Measurements from ENCODE around the gene TMC6.

Gene TMC6

DNA sequence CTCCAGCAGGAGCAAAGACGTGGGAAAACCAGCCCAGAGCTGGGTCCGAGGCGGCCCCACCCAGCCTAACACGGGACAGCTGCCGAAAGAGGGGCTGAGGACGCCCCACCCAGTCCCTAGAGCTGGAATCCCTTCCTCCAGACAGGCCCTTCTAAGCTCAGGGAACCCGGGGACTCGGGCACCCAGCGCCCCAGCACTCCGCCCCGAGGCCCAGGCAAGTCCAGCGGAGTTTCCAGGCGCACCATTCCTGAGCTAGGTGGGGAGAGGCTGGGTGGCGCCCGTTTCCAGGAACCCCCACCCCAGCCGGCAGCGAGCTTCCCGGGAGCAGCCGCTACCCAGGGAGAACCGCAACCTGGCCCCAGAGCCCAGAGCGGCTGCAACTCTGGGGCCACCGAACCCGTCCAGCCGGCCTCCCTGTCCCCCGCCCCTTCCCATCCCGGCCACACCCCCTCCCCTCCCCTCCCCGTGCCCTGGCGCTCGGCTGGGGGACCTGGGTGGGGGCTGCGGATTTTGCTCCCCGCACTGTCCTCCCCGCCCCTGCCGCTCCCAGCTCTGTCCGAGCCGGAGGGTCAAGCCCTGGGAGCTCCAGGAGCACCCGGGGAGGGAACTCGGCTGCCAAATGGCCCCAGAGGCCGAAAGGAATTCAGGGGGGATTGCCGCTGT lies 536 bp downstream of the TMC6 start:
- no peak for ATAC-seq (replicated peaks; ENCODE audit: extremely low read depth, poor library complexity, severe bottlenecking)
- Mint-ChIP-seq H3K4me3 (peak overlapping the region; percentile 100), H3K27ac (ENCODE audit: low read depth) (peak overlapping the region; percentile 76), H3K36me3 (ENCODE audit: insufficient read depth) (peaks cover 76% of the 10 kb centered on the region), H3K27me3 (no peaks in the 10 kb centered on the region), H3K4me1 (peaks cover 55% of the 10 kb centered on the region), H3K9me3 (no peaks in the 10 kb centered on the region)
- no peak for DNase-seq (ENCODE audit: low spot score in 2 of 2)

DNA sequence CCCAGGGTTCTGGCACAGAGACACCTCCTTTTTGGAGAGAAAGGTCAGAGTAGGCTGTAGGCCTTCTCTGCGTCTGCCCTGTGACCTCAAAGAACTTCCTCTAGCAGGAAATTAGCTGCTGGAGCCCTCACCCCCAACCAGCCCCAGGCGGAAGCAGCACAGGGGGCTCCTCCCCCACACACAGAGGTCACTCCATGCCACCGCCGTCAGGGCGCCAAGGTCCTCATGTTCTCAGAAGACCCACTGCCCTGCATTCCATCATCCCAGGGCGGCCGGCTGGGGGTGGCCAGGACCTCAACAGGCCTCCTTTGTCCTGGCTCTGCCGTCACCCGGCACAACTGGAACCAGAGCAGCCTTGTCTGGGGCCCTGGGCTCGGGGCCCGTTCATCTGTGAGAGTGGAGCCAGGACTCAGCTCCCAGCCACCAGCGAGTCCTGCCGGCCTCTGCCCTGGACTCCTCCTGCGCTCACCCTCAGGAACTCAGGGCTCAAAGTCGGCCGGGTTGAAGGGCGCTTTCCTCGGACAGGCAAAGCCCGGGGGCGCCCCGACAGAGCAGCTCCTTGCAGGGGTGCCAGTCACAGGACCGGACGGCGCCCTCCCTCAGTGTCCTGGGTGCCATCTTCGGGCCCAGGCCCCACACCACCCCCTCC lies 1.2 kb downstream of the TMC6 start:
- Mint-ChIP-seq H3K27me3 (no peaks in the 10 kb centered on the region), H3K4me1 (peaks cover 55% of the 10 kb centered on the region), H3K4me3 (peak overlapping the region; percentile 100), H3K36me3 (ENCODE audit: insufficient read depth) (peaks cover 76% of the 10 kb centered on the region), H3K27ac (ENCODE audit: low read depth) (peak overlapping the region; percentile 76), H3K9me3 (no peaks in the 10 kb centered on the region)
- ATAC-seq (replicated peaks; ENCODE audit: extremely low read depth, poor library complexity, severe bottlenecking): peak; percentile 24
- peak in 1 of 2 donors; percentile 46 for DNase-seq (ENCODE audit: low spot score in 2 of 2)

DNA sequence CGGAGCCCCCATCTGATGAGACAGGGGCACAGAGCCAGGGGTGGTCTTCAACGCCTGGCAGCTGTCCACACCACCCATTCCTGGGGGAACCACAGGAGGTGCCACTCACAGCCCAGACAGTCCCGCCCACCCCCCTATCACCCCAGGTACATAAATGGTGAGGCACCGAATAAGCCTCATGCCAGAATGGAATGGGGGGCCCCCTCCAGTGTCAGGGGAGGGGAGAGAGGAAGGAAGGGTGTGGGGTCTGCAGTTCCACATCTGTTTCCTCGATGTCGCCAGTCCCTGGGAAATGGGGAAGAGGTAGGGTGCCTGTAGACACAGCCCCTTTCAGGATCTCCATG lies 1.7 kb downstream of the TMC6 start:
- Mint-ChIP-seq H3K27ac (ENCODE audit: low read depth) (peak overlapping the region; percentile 76), H3K4me3 (peak overlapping the region; percentile 100), H3K9me3 (no peaks in the 10 kb centered on the region), H3K4me1 (peaks cover 58% of the 10 kb centered on the region), H3K27me3 (no peaks in the 10 kb centered on the region), H3K36me3 (ENCODE audit: insufficient read depth) (peaks cover 77% of the 10 kb centered on the region)
- DNase-seq (ENCODE audit: low spot score in 2 of 2) (no peak), ATAC-seq (replicated peaks; ENCODE audit: extremely low read depth, poor library complexity, severe bottlenecking) (no peak)

DNA sequence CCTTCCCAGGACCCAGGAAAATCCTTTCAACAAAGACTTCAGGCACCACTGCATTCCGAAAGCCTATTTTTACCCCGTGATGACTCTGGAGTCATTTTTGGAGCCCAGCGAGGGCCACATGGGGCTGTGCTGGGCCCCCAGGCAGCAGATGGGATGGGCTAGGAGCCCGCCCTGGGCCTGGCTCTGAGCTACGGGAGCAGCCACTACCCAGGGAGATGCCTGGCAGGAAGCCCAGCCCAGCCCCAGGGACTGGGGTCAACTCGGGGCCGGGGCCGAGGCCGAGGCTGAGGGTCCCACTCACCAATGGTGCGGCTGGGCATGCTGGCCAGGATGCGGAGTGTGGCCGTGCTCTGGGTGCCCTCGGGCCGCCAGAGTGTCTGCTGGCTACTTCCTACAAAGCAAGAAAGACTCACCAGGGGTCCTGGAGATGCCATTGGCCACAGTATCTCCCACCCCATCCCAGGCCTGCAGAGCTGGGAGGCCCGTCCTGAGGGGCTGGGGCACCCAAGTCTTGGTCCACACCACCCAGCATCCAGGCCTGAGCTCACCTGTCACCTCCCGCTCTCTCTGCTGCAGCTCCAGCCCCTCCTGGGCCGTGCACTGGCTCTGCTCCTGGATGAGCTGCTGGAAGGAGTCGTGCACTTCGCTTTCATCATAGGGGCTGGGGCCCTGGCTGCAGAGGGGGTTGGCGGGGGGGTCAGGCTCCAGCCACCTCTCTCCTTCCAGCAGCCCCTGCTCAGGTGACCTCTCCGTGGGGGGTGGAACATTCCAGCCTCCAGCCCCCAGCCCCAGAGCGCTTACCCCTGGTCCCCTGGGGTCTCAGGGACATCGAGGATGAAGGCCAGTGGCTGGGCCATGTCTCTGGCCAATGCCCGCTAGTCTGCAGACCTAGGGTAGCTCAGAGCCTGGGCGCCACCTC lies 2.3 kb downstream of the TMC6 start:
- peaks cover 80% of the 10 kb centered on the region for H3K36me3 Mint-ChIP-seq (ENCODE audit: insufficient read depth)
- no peak for ATAC-seq (replicated peaks; ENCODE audit: extremely low read depth, poor library complexity, severe bottlenecking)
- H3K27ac Mint-ChIP-seq (ENCODE audit: low read depth): peak overlapping the region; percentile 76
- peak overlapping the region; percentile 100 for H3K4me3 Mint-ChIP-seq
- H3K27me3 Mint-ChIP-seq: no peaks in the 10 kb centered on the region
- DNase-seq (ENCODE audit: low spot score in 2 of 2): no peak
- H3K4me1 Mint-ChIP-seq: peaks cover 64% of the 10 kb centered on the region
- H3K9me3 Mint-ChIP-seq: no peaks in the 10 kb centered on the region

DNA sequence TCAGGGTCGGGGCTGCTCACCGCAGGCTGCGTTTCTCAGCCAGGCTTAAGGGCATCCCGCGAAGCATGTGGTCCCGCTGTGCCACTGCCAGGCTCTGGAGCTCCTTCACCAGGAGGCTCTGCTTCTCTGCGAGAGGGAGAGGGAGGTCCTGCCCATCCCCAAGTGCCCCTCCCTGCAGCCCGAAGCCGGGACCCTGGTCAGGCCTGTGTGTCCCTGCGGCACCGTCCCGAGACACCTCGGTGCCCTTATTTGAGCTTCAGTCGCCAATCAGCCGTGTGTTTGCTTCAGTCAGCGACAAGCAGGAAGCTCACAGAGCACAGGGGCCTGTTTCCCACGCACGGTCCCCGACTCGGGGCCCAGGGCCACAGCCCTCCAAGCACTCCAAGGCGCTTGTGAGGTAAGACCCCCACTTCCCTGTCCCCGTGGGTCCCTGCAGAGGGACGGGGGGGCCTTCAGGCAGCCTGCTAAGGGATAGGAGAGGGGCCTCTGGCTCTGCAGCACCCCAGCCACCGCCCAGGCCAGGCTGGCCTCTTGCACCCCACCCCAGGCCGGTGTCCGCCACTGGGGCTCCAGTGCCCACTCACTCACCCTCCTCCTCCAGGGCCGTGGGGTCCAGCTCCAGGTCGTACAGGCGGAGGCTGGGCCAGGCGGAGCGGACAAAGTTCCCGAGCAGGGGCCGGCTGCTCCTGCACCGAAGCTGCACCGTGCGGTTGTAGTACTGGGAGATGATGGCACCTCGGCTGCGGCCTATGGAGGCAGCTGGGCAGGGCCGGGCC lies 3.2 kb downstream of the TMC6 start:
- ATAC-seq (replicated peaks; ENCODE audit: extremely low read depth, poor library complexity, severe bottlenecking): no peak
- H3K4me1 Mint-ChIP-seq: peaks cover 67% of the 10 kb centered on the region
- no peaks in the 10 kb centered on the region for H3K9me3 Mint-ChIP-seq
- DNase-seq (ENCODE audit: low spot score in 2 of 2): no peak
- H3K27me3 Mint-ChIP-seq: no peaks in the 10 kb centered on the region
- peaks cover 80% of the 10 kb centered on the region for H3K36me3 Mint-ChIP-seq (ENCODE audit: insufficient read depth)
- H3K4me3 Mint-ChIP-seq: peak overlapping the region; percentile 100
- peak overlapping the region; percentile 84 for H3K27ac Mint-ChIP-seq (ENCODE audit: low read depth)

DNA sequence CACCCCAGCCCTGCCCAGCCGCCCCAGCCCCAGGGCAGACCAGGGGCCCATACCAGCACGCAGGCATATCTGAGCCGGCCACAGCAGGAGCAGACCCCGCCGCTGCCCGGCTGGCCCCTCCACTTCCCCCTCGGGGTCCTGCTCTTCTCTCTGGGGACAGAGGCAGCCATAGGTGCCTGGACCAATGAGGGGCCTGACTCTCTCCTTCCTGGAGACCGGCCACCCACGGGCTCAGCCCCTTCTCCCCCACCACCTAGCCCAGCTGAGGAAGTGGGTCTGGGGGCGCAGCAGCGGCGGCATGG lies 3.8 kb downstream of the TMC6 start:
- Mint-ChIP-seq H3K27me3 (no peaks in the 10 kb centered on the region), H3K9me3 (no peaks in the 10 kb centered on the region), H3K27ac (ENCODE audit: low read depth) (peak overlapping the region; percentile 84), H3K36me3 (ENCODE audit: insufficient read depth) (peaks cover 85% of the 10 kb centered on the region), H3K4me3 (peak overlapping the region; percentile 100), H3K4me1 (peaks cover 63% of the 10 kb centered on the region)
- ATAC-seq (replicated peaks; ENCODE audit: extremely low read depth, poor library complexity, severe bottlenecking) (no peak), DNase-seq (ENCODE audit: low spot score in 2 of 2) (no peak)

DNA sequence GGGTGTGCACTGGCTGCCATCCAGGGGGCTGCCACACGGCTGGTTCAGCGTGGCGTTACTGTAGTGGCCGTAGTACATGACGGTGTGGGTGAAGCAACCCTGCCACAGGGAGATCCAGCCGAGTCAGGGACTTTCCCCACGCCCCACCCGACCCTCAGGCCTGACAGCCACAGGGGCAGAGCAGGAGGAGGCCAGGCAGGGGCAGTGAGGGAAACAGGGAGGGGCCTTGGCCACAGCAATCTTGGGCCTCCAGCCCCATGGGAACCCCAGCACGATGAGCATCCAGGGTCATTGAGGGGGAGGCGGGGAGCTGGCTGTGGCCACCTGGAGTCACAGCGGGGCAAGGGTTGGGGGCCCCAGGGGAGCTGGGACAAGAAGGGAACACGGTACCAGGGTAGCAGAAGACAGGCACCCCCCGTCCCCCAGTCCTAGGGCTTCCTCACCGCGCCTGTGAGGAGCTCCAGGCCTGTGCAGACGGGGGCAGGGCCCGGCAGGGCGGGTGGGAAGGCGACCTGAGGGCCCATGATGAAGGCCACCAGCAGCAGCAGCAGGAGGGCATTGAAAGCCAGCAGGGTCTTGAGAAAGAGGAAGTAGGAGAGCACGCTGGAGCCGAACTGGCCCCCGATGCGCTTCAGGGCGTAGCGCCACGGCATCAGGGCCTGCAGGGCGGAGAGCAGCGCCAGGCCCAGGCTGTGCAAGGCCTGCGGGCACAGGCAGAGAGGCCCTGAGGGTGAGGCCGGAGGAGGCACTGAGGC lies 4.3 kb downstream of the TMC6 start:
- peak overlapping the region; percentile 100 for H3K4me3 Mint-ChIP-seq
- H3K27ac Mint-ChIP-seq (ENCODE audit: low read depth): peak overlapping the region; percentile 84
- DNase-seq (ENCODE audit: low spot score in 2 of 2) (no peak), ATAC-seq (replicated peaks; ENCODE audit: extremely low read depth, poor library complexity, severe bottlenecking) (no peak)
- no peaks in the 10 kb centered on the region for H3K9me3 Mint-ChIP-seq
- peaks cover 58% of the 10 kb centered on the region for H3K4me1 Mint-ChIP-seq
- H3K27me3 Mint-ChIP-seq: no peaks in the 10 kb centered on the region
- peaks cover 84% of the 10 kb centered on the region for H3K36me3 Mint-ChIP-seq (ENCODE audit: insufficient read depth)

DNA sequence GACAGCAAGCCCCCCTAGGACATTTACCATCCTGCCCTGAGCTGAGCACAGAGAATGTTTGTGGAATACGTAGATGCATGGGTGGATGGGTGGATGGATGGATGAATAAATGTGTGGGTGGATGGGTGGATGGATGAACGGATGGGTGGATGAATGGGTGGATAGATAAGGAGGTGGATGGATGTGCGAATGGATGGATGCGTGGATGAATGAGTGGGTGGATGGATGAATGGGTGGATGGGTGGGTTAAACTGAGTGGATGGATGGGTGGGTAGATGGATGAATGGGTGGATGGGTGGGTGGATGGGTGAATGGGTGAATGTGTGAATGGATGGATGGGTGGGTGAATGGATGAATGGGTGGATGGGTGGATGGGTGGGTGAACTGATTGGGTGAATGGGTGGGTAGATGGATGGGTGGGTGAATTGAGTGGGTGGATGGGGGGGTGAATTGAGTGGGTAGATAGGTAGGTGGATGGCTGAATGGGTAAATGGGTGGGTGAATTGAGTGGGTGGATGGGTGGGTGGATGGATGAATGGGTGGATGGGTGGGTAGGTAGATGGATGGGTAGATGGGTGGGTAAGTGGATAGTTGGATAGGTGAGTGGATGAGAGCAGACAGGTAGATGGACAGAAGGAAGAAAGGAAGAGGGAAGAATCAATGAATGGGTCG lies 5.2 kb downstream of the TMC6 start:
- no peak for ATAC-seq (replicated peaks; ENCODE audit: extremely low read depth, poor library complexity, severe bottlenecking)
- H3K27me3 Mint-ChIP-seq: no peaks in the 10 kb centered on the region
- DNase-seq (ENCODE audit: low spot score in 2 of 2): no peak
- H3K27ac Mint-ChIP-seq (ENCODE audit: low read depth): peak overlapping the region; percentile 84
- H3K9me3 Mint-ChIP-seq: no peaks in the 10 kb centered on the region
- peaks cover 52% of the 10 kb centered on the region for H3K4me1 Mint-ChIP-seq
- H3K4me3 Mint-ChIP-seq: peak overlapping the region; percentile 100
- peaks cover 85% of the 10 kb centered on the region for H3K36me3 Mint-ChIP-seq (ENCODE audit: insufficient read depth)

DNA sequence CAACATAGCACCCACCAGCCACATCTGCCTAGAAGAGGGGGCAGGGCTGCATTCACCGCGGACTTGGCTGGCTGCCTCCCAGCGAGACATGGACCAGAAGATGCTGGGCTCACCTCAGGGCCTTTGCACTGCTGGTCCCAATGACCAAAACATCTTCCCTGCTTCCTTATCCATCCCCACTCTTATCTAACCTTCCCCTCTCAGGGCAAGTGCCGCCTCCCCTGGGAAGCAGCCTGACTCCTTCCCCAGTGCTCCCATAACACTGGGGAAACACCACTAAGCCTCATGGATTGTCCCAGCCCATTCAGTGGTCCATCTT lies 5.7 kb downstream of the TMC6 start:
- H3K36me3 Mint-ChIP-seq (ENCODE audit: insufficient read depth): peaks cover 88% of the 10 kb centered on the region
- DNase-seq (ENCODE audit: low spot score in 2 of 2) (no peak), ATAC-seq (replicated peaks; ENCODE audit: extremely low read depth, poor library complexity, severe bottlenecking) (no peak)
- no peaks in the 10 kb centered on the region for H3K27me3 Mint-ChIP-seq
- H3K9me3 Mint-ChIP-seq: no peaks in the 10 kb centered on the region
- H3K4me1 Mint-ChIP-seq: peaks cover 52% of the 10 kb centered on the region
- peak overlapping the region; percentile 100 for H3K4me3 Mint-ChIP-seq
- H3K27ac Mint-ChIP-seq (ENCODE audit: low read depth): peak overlapping the region; percentile 84

DNA sequence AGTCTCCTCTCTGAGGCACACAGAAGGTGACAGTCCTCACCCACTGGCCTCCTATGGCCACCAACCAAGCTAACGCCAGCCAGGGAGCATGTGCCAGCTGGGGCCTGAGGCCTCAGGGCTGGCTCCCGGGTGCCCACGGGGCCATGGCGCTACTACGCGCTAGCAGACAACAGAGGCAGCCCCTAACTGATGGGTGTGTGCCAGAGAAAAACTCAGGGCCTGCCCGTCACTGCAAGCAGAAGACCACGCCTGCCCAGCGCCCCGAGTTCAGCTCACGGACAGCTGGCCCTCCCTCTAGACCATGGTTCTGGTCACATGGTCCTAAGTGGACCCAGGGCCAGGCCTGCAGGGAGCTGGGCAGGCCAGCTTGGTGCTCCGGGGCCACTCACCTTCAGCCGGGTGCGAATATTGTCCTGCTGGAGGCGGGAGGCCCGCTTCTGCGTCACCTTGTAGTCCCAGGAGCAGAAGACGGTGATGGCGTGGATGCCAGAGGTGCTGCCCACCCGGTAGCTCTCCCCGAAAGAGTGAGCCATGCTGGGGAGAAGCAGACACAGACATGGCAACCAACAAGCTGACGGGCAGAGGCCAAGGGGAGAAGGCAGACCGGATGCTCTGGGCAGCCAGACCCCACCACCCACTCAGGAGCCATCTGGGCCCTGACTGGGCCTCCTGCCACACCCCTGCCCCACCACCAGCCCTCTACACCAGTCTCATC lies 6.2 kb downstream of the TMC6 start:
- peak overlapping the region; percentile 100 for H3K4me3 Mint-ChIP-seq
- no peak for ATAC-seq (replicated peaks; ENCODE audit: extremely low read depth, poor library complexity, severe bottlenecking)
- peaks cover 89% of the 10 kb centered on the region for H3K36me3 Mint-ChIP-seq (ENCODE audit: insufficient read depth)
- peak overlapping the region; percentile 84 for H3K27ac Mint-ChIP-seq (ENCODE audit: low read depth)
- no peaks in the 10 kb centered on the region for H3K9me3 Mint-ChIP-seq
- H3K27me3 Mint-ChIP-seq: no peaks in the 10 kb centered on the region
- peaks cover 52% of the 10 kb centered on the region for H3K4me1 Mint-ChIP-seq
- DNase-seq (ENCODE audit: low spot score in 2 of 2): no peak

DNA sequence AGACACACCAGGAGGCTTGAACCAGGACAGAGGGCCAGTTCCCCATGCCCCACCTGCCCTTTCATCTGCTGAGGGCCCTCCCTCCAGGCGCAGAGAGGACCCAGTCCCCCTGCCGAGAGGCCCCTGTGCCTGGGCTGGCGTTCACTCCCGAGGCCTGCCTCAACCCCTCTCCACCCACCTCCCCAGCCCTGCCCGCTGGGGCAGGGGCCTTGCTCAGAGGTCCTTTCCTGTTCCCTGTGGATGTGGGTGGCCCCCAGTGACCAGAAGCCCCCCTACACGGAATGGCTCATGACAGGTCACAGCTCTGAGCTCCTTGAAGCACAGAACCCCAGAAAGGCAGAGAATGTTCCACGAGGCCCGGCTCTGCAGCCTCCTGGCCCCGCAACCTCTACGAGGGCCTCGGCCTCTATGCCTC lies 6.7 kb downstream of the TMC6 start:
- H3K27ac Mint-ChIP-seq (ENCODE audit: low read depth): peak overlapping the region; percentile 84
- H3K4me3 Mint-ChIP-seq: peak overlapping the region; percentile 100
- peaks cover 90% of the 10 kb centered on the region for H3K36me3 Mint-ChIP-seq (ENCODE audit: insufficient read depth)
- DNase-seq (ENCODE audit: low spot score in 2 of 2) (no peak), ATAC-seq (replicated peaks; ENCODE audit: extremely low read depth, poor library complexity, severe bottlenecking) (no peak)
- no peaks in the 10 kb centered on the region for H3K9me3 Mint-ChIP-seq
- H3K27me3 Mint-ChIP-seq: no peaks in the 10 kb centered on the region
- peaks cover 56% of the 10 kb centered on the region for H3K4me1 Mint-ChIP-seq
